HEK293 (cell line): ENCODE data around the gene CNIH3.
A peak's percentile ranks its signal among the peaks of the same experiment; 100 is the strongest.

Experiments used
- CTCF ChIA-PET: fragments of 350-600 bp; formaldehyde crosslinking; extraction: SDS; loops from one replicate; lab custom pipeline; 2021; ENCODE audit warnings: antibody characterized with exemption; lab: Yijun Ruan, JAX
- POLR2A ChIA-PET: fragments of 300-600 bp; formaldehyde crosslinking; extraction: SDS; loops from one replicate; lab custom pipeline; 2020; ENCODE audit warnings: antibody characterized with exemption, inconsistent platforms; lab: Yijun Ruan, JAX
- H3K27ac ChIP-seq: fragments of 200-500 bp; sonication (Bioruptor generic); 2 replicates; pipeline ENCODE4 v1.5.1; 2014; ENCODE audit warnings: low read depth, low read length, control low read depth, inconsistent platforms; ENCODE audit errors: extremely low read depth
- H3K36me3 ChIP-seq, 2 experiments: fragments of 200-500 bp in 1 of 2; sonication (Bioruptor generic) in 1 of 2; 1 replicate in 1 of 2; 2 replicates in 1 of 2; pipeline ENCODE4 v1.5.1; 2014 to 2017; ENCODE audit warnings: inconsistent platforms in 2 of 2, low read length in 2 of 2; ENCODE audit not compliant: control insufficient read depth in 2 of 2, insufficient read depth in 1 of 2
- H3K4me1 ChIP-seq: fragments of 200-500 bp; sonication (Bioruptor generic); 2 replicates; pipeline ENCODE4 v1.5.1; 2014; ENCODE audit warnings: mild to moderate bottlenecking, low read length, inconsistent platforms; ENCODE audit not compliant: control insufficient read depth, insufficient read depth
- H3K4me3 ChIP-seq: 2 replicates; pipeline ENCODE4 v1.5.1; 2011; ENCODE audit warnings: low read depth, mild to moderate bottlenecking, control low read depth, low read length, moderate library complexity
- H3K9me3 ChIP-seq: fragments of 200-500 bp; sonication (Bioruptor generic); 2 replicates; pipeline ENCODE4 v1.5.1; 2014; ENCODE audit warnings: low read depth, low read length, inconsistent platforms; ENCODE audit not compliant: control insufficient read depth, insufficient read depth
- BCL6B ChIP-seq: fragments of 450-650 bp; formaldehyde crosslinking; IDR thresholded peaks from 2 replicates; pipeline ENCODE4 v1.5.1; 2017; ENCODE audit warnings: missing biosample characterization, missing genetic modification characterization
- KLF10 ChIP-seq: fragments of 450-650 bp; IDR thresholded peaks from 2 replicates; pipeline ENCODE4 v1.5.1; 2018; ENCODE audit warnings: missing biosample characterization, mild to moderate bottlenecking, missing genetic modification characterization
- OSR2 ChIP-seq: fragments of 450-650 bp; formaldehyde crosslinking; IDR thresholded peaks from 2 replicates; pipeline ENCODE4 v1.5.1; 2016; ENCODE audit warnings: missing biosample characterization, missing genetic modification characterization
- PBX3 ChIP-seq: sonication (generic); formaldehyde crosslinking; IDR thresholded peaks from 2 replicates; pipeline ENCODE4 v1.8.1; 2022; ENCODE audit warnings: mild to moderate bottlenecking, moderate library complexity, missing genetic modification reagents
- PRDM1 ChIP-seq: fragments of 450-650 bp; formaldehyde crosslinking; IDR thresholded peaks from 2 replicates; pipeline ENCODE4; 2016; ENCODE audit warnings: missing biosample characterization, missing genetic modification characterization
- REPIN1 ChIP-seq: fragments of 450-650 bp; formaldehyde crosslinking; IDR thresholded peaks from 2 replicates; pipeline ENCODE4 v1.5.1; 2017; ENCODE audit warnings: missing biosample characterization, missing genetic modification characterization, low read depth
- ZNF169 ChIP-seq: fragments of 450-650 bp; formaldehyde crosslinking; IDR thresholded peaks from 2 replicates; pipeline ENCODE4 v1.5.1; 2016; ENCODE audit warnings: missing biosample characterization, missing genetic modification characterization
- ZNF221 ChIP-seq: fragments of 450-650 bp; formaldehyde crosslinking; IDR thresholded peaks from 2 replicates; pipeline ENCODE4 v1.5.1; 2017; ENCODE audit warnings: missing biosample characterization, missing genetic modification characterization, borderline replicate concordance
- ZNF280C ChIP-seq: fragments of 450-650 bp; formaldehyde crosslinking; IDR thresholded peaks from 2 replicates; pipeline ENCODE4 v1.5.1; 2016; ENCODE audit warnings: missing biosample characterization, missing genetic modification characterization
- ZNF280D ChIP-seq: fragments of 450-650 bp; formaldehyde crosslinking; IDR thresholded peaks from 2 replicates; pipeline ENCODE4 v1.5.1; 2016; ENCODE audit warnings: missing biosample characterization, missing genetic modification characterization
- ZNF324 ChIP-seq: fragments of 450-650 bp; formaldehyde crosslinking; IDR thresholded peaks from 2 replicates; pipeline ENCODE4 v1.5.1; 2016; ENCODE audit warnings: missing biosample characterization, missing genetic modification characterization
- ZNF423 ChIP-seq: fragments of 450-650 bp; formaldehyde crosslinking; IDR thresholded peaks from 2 replicates; pipeline ENCODE4 v1.5.1; 2016; ENCODE audit warnings: missing biosample characterization, missing genetic modification characterization
- ZNF514 ChIP-seq: fragments of 450-650 bp; formaldehyde crosslinking; IDR thresholded peaks from 2 replicates; pipeline ENCODE4 v1.5.1; 2016; ENCODE audit warnings: missing biosample characterization, missing genetic modification characterization
- ZNF548 ChIP-seq: fragments of 450-650 bp; formaldehyde crosslinking; IDR thresholded peaks from 2 replicates; pipeline ENCODE4 v1.5.1; 2016; ENCODE audit warnings: missing biosample characterization, missing genetic modification characterization
- ZNF600 ChIP-seq: fragments of 450-650 bp; formaldehyde crosslinking; IDR thresholded peaks from 2 replicates; pipeline ENCODE4 v1.5.1; 2016; ENCODE audit warnings: missing biosample characterization, missing genetic modification characterization
- ZNF623 ChIP-seq: fragments of 450-650 bp; formaldehyde crosslinking; IDR thresholded peaks from 2 replicates; pipeline ENCODE4 v1.5.1; 2016; ENCODE audit warnings: missing biosample characterization, missing genetic modification characterization
- ZNF624 ChIP-seq: fragments of 450-650 bp; formaldehyde crosslinking; IDR thresholded peaks from 2 replicates; pipeline ENCODE4 v1.5.1; 2017; ENCODE audit warnings: missing biosample characterization, missing genetic modification characterization
- ZNF677 ChIP-seq: fragments of 450-650 bp; IDR thresholded peaks from 2 replicates; pipeline ENCODE4 v1.5.0; 2018; ENCODE audit warnings: missing biosample characterization, mild to moderate bottlenecking, missing genetic modification characterization, moderate library complexity
- ZNF792 ChIP-seq: fragments of 450-650 bp; formaldehyde crosslinking; IDR thresholded peaks from 2 replicates; pipeline ENCODE4 v1.5.1; 2016; ENCODE audit warnings: missing biosample characterization, missing genetic modification characterization
- ZSCAN23 ChIP-seq: fragments of 450-650 bp; formaldehyde crosslinking; IDR thresholded peaks from 2 replicates; pipeline ENCODE4 v1.5.1; 2016; ENCODE audit warnings: missing biosample characterization, missing genetic modification characterization

Gene CNIH3

GRCh38 chr1:224579526-224579925 is 36.6 kb upstream of the CNIH3 start (continued):
- TF ChIP-seq PRDM1 (tag by site-specific recombination) (0 out of 2 replicates have a peak, but pooled peaks have one; percentile 19), ZNF600 (tag by site-specific recombination) (no peak)
- TF ChIP-seq, all 188 proteins: peak for 4

DNA sequence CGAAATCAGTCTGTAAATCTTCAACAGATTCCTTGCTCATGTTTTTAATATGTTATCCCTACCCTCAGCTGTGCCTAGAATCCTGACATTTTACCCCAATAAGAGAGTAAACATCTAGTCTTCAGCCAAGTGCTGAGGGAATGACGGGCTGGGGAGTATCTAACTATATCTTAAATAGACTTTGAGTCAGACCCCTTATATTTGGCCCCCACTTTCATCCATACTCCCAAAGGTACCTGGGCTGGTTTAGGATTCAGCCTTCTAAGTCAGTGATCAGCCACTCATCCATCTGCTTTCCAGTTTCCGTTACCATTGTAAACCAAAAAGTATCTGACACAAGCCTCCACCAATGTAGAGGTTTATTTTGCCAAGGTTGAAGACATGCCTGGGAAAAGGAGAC is 36.1 kb upstream of the CNIH3 start:
- H3K9me3 ChIP-seq: no peaks in the 10 kb centered on the region
- H3K27ac ChIP-seq: no peak overlapping the region
- no peak for TF ChIP-seq ZNF624 (tag by site-specific recombination)
- no peak for TF ChIP-seq ZNF221 (tag by site-specific recombination)
- TF ChIP-seq PRDM1 (tag by site-specific recombination): no peak
- no peak for TF ChIP-seq PBX3 (CRISPR knock-in tag)
- no peak for TF ChIP-seq ZNF280D
- TF ChIP-seq ZNF280C: no peak
- TF ChIP-seq ZNF677 (tag by site-specific recombination): no peak
- POLR2A ChIA-PET: interaction anchor here (0.9 kb wide), 1 partner anchor 36 kb away, joined by 3 read pairs; the partner anchor contains the start of gene CNIH3
- no peaks in the 10 kb centered on the region for H3K36me3 ChIP-seq
- H3K4me3 ChIP-seq: no peak overlapping the region
- H3K4me1 ChIP-seq: peaks cover 3% of the 10 kb centered on the region; the same call in 1 of the 2 replicates
- CTCF ChIA-PET: no interaction called here

DNA sequence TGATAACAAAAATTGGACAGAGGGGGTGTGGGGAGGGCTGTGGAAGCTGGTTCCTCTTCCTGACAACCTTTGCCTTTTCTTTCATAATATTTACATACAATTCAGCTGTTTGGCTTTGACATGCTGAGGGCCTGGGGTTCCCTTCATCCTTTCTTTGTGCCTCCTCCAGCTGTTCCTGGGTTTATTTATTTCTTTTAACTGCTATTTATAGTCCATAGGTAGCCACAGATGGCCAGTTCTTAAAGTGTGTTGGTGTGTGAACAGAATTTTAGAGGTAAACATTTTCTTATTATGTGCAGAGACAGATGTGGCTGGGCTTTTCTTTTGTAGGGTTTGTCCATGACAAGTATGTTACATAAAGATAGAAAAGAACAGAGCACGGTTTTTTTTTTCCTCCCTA is 34.1 kb upstream of the CNIH3 start:
- ChIA-PET CTCF (interaction anchor here (1.0 to 1.2 kb wide), 2 partner anchors 9 to 11 kb away, joined by 3 read pairs; no protein-coding TSS in a partner anchor), POLR2A (no interaction called here)
- TF ChIP-seq REPIN1 (tag by site-specific recombination): no peak
- TF ChIP-seq KLF10 (tag by site-specific recombination): no peak
- TF ChIP-seq ZNF548 (tag by site-specific recombination): no peak
- no peak for TF ChIP-seq BCL6B (tag by site-specific recombination)
- no peak for TF ChIP-seq ZNF169 (tag by site-specific recombination)
- TF ChIP-seq ZNF514 (tag by site-specific recombination): no peak
- TF ChIP-seq ZNF792 (tag by site-specific recombination): no peak
- TF ChIP-seq ZSCAN23 (tag by site-specific recombination): no peak
- no peak for TF ChIP-seq ZNF324 (tag by site-specific recombination)
- TF ChIP-seq ZNF623 (tag by site-specific recombination): no peak
- TF ChIP-seq ZNF423: no peak
- no peak for TF ChIP-seq OSR2 (tag by site-specific recombination)

More for the DNA sequence above, 34.1 kb upstream of the CNIH3 start:
- Histone ChIP-seq H3K4me3 (no peak overlapping the region), H3K4me1 (peaks cover 3% of the 10 kb centered on the region; the same call in 1 of the 2 replicates), H3K9me3 (no peaks in the 10 kb centered on the region), H3K36me3 (no peaks in the 10 kb centered on the region), H3K27ac (no peak overlapping the region)
